Measurements from ENCODE around the gene LKAAEAR1. TPM values are rescaled to one million over a fixed set of nuclear protein-coding genes. Genes with fewer than 3 reads are reported as not detected.

LKAAEAR1 gene
- total and polyA plus RNA-seq, 2 of the 13 experiments (the other 11 are each of a cell fraction or from before 2014, with no cell fraction given) = not detected

DNA sequence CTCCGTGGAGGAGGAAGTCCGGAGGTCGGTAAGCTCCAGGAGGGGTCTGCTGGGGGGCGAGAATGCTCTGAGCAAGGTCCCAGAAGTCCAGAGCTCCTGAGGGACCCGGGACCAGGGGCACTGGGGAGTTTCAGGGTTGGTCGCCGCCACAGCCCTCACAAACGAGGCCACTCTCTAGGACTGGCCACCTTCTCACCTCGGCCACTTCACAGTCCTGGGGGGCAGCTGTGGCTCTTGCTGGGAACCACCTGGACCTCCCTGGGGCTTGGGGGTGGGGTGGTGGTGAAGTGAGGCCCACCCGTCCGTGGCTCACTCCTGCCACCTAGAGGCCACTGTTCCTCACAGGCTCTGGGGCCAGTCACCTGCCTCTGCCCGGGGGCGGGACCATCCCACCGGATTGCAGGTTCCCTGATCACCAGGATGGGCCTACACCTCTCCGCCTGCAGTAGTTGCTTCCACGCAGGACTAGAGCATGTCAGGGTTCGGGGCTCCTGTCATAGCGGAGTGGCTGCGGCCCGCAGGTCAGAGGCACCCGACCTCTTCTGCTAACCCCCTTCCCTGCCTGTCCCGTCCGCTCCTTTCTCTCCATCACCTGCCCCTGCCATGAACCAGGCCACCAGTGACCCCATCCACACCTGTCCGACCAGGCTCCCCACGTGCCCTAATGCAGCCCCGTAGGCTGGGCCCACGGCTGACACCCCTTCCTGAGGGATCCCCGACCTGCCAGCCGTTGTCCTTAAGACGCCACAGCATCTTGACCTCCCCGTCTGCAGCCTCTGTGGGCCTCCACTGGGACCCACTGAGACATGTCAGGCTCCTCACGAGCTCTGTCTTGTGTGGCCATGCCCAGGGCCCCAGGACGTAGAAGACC, 26.3 kb downstream of the LKAAEAR1 start (continued):
- TF ChIP-seq, protein P1, sequence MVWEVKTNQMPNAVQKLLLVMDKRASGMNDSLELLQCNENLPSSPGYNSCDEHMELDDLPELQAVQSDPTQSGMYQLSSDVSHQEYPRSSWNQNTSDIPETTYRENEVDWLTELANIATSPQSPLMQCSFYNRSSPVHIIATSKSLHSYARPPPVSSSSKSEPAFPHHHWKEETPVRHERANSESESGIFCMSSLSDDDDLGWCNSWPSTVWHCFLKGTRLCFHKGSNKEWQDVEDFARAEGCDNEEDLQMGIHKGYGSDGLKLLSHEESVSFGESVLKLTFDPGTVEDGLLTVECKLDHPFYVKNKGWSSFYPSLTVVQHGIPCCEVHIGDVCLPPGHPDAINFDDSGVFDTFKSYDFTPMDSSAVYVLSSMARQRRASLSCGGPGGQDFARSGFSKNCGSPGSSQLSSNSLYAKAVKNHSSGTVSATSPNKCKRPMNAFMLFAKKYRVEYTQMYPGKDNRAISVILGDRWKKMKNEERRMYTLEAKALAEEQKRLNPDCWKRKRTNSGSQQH (CRISPR knock-in tag; IDR thresholded peaks at IDR 0.05; ENCODE audit: low read depth) = peak; percentile 30; the same call in 1 of the 2 replicates
- no peak for TF ChIP-seq SP1 (IDR thresholded peaks at IDR 0.05)
- peak; percentile 83 for TF ChIP-seq SP1 (CRISPR knock-in tag; IDR thresholded peaks at IDR 0.05)
- TF ChIP-seq HNRNPUL1 (IDR thresholded peaks at IDR 0.05; ENCODE audit: low read depth, low read length) = no peak
- no peak; the same call in 1 of the 2 replicates for TF ChIP-seq ZNF34 (CRISPR knock-in tag; IDR thresholded peaks at IDR 0.05; ENCODE audit: borderline replicate concordance)
- TF ChIP-seq AGO2 (optimal IDR thresholded peaks at IDR 0.05; ENCODE audit: low read depth, low read length) = no peak
- TF ChIP-seq ZFP1 (CRISPR knock-in tag; IDR thresholded peaks at IDR 0.05) = peak; percentile 25; the same call in 1 of the 2 replicates
- TF ChIP-seq ZNF605 (CRISPR knock-in tag; IDR thresholded peaks at IDR 0.05) = no peak
- no peak; the same call in 1 of the 2 replicates for TF ChIP-seq HES4 (CRISPR knock-in tag; IDR thresholded peaks at IDR 0.05; ENCODE audit: borderline replicate concordance)
- TF ChIP-seq, protein P2, sequence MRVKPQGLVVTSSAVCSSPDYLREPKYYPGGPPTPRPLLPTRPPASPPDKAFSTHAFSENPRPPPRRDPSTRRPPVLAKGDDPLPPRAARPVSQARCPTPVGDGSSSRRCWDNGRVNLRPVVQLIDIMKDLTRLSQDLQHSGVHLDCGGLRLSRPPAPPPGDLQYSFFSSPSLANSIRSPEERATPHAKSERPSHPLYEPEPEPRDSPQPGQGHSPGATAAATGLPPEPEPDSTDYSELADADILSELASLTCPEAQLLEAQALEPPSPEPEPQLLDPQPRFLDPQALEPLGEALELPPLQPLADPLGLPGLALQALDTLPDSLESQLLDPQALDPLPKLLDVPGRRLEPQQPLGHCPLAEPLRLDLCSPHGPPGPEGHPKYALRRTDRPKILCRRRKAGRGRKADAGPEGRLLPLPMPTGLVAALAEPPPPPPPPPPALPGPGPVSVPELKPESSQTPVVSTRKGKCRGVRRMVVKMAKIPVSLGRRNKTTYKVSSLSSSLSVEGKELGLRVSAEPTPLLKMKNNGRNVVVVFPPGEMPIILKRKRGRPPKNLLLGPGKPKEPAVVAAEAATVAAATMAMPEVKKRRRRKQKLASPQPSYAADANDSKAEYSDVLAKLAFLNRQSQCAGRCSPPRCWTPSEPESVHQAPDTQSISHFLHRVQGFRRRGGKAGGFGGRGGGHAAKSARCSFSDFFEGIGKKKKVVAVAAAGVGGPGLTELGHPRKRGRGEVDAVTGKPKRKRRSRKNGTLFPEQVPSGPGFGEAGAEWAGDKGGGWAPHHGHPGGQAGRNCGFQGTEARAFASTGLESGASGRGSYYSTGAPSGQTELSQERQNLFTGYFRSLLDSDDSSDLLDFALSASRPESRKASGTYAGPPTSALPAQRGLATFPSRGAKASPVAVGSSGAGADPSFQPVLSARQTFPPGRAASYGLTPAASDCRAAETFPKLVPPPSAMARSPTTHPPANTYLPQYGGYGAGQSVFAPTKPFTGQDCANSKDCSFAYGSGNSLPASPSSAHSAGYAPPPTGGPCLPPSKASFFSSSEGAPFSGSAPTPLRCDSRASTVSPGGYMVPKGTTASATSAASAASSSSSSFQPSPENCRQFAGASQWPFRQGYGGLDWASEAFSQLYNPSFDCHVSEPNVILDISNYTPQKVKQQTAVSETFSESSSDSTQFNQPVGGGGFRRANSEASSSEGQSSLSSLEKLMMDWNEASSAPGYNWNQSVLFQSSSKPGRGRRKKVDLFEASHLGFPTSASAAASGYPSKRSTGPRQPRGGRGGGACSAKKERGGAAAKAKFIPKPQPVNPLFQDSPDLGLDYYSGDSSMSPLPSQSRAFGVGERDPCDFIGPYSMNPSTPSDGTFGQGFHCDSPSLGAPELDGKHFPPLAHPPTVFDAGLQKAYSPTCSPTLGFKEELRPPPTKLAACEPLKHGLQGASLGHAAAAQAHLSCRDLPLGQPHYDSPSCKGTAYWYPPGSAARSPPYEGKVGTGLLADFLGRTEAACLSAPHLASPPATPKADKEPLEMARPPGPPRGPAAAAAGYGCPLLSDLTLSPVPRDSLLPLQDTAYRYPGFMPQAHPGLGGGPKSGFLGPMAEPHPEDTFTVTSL (CRISPR knock-in tag; IDR thresholded peaks at IDR 0.05; ENCODE audit: borderline replicate concordance) = 0 out of 2 replicates have a peak, but pooled peaks have one; percentile 19
- 0 out of 2 replicates have a peak, but pooled peaks have one; percentile 4 for TF ChIP-seq ZNF251 (CRISPR knock-in tag; IDR thresholded peaks at IDR 0.05)
- TF ChIP-seq ESRRA (CRISPR knock-in tag; IDR thresholded peaks at IDR 0.05; ENCODE audit: low read depth) = peak; percentile 16; the same call in 1 of the 2 replicates
- 0 out of 2 replicates have a peak, but pooled peaks have one; percentile 16 for TF ChIP-seq MATR3 (CRISPR knock-in tag; IDR thresholded peaks at IDR 0.05)
- TF ChIP-seq SAP130 (CRISPR knock-in tag; IDR thresholded peaks at IDR 0.05; ENCODE audit: low read depth) = peak; percentile 74; the same call in 1 of the 2 replicates
- TF ChIP-seq ISL2 (CRISPR knock-in tag; IDR thresholded peaks at IDR 0.05) = peak; percentile 57; the same call in 1 of the 2 replicates
- TF ChIP-seq SALL2 (CRISPR knock-in tag; IDR thresholded peaks at IDR 0.05) = peak; percentile 99
- TF ChIP-seq ZNF547 (CRISPR knock-in tag; IDR thresholded peaks at IDR 0.05) = no peak
- TF ChIP-seq, protein P3, sequence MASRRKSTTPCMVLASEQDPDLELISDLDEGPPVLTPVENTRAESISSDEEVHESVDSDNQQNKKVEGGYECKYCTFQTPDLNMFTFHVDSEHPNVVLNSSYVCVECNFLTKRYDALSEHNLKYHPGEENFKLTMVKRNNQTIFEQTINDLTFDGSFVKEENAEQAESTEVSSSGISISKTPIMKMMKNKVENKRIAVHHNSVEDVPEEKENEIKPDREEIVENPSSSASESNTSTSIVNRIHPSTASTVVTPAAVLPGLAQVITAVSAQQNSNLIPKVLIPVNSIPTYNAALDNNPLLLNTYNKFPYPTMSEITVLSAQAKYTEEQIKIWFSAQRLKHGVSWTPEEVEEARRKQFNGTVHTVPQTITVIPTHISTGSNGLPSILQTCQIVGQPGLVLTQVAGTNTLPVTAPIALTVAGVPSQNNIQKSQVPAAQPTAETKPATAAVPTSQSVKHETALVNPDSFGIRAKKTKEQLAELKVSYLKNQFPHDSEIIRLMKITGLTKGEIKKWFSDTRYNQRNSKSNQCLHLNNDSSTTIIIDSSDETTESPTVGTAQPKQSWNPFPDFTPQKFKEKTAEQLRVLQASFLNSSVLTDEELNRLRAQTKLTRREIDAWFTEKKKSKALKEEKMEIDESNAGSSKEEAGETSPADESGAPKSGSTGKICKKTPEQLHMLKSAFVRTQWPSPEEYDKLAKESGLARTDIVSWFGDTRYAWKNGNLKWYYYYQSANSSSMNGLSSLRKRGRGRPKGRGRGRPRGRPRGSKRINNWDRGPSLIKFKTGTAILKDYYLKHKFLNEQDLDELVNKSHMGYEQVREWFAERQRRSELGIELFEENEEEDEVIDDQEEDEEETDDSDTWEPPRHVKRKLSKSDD (CRISPR knock-in tag; IDR thresholded peaks at IDR 0.05; ENCODE audit: low read depth) = no peak; the same call in 1 of the 2 replicates

Data from HepG2 (cell line).